Ovary (tissue), 3 donors: ENCODE measurements around the gene FNDC5.

Source experiments
- CTCF ChIP-seq, 3 donors: fragments of 450-650 bp in 2 of 3; fragments of 200-600 bp in 1 of 3; IDR thresholded peaks; one replicate each; pipeline versions ENCODE4 v1.5.1 to v1.8.0; 2016 to 2022; ENCODE audit warnings: antibody characterized with exemption in 3 of 3, mild to moderate bottlenecking in 1 of 3
- EP300 ChIP-seq: sonication (generic); formaldehyde crosslinking; IDR thresholded peaks from one replicate; pipeline ENCODE4 v1.6.1; 2017; ENCODE audit warnings: antibody characterized with exemption
- POLR2A ChIP-seq: fragments of 450-650 bp; IDR thresholded peaks from one replicate; pipeline ENCODE4 v1.6.1; 2017; ENCODE audit warnings: antibody characterized with exemption, mild to moderate bottlenecking, moderate library complexity
- donor health status: DM: no; HTN: no; CAD: no.

GRCh38 chr1:32900956-32901822 lies 30.5 kb upstream of the FNDC5 start, which contains the start of gene TMEM54:
- TF ChIP-seq CTCF (IDR thresholded peaks at IDR 0.05) (no peak), POLR2A (no peak), EP300 (no peak)
